Activated CD4-positive, alpha-beta T cell treated with anti-CD3 and anti-CD28 coated beads, Interleukin-2, amount 50 U/mL, for 4 hours (primary cell): Measurements from ENCODE around the gene KRTAP3-3.
"Not testable (repeated sequence)": the region's sequence is repeated elsewhere in the genome, so short reads cannot be mapped to it uniquely, and the experiment has no call there.

Experiments
- DNase-seq, 2 experiments: peaks; one replicate each; pipeline ENCODE4 v3.0.0-alpha.2; 2020

KRTAP3-3 gene

DNA sequence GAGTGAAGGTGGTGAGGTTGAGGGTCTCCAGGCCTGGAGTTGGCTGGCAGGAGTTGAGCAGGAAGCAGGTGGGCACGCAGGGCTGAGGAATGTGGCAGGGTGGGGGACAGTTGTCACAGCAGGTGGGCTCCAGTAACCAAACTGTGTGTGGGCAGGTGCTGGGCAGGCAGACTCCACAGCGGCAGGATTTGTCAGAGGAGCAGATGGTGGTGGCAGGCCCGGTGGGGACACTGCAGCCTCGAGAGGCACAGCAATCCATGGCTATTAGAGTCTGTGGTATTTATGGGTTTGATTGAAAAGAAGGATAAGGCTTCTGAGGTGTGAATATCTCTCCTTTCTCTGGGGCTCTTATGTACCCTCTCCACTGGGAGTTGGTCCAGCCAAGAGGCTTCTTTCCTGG, at the start of gene KRTAP3-3:
KRTAP3-3 (minus strand) TSS at position 326 of the 400 bp plus-strand sequence; CDS start at position 259, 67 bp downstream.
- no peak for DNase-seq

DNA sequence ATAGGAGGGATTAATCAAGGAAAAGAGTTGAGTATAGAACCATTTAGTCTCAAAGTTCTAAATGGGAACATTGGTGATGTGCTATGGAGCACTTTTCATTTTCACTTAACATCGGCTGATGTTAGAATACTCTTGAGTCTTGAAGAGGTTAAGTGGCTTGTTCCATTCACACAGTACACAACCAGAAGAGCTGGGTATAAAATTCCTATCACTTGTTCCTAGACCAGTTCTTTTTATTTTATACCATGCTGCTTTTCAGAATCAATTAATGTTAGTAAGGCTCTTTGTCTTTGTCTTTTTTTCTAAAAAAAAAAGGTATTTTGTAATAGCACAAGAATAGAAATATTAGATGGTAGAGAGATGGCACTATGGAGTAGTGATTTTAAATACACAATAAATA, 49.0 kb upstream of the KRTAP3-3 start:
- DNase-seq, result no peak

GRCh38 chr17:41040783-41041571, 47.0 kb upstream of the KRTAP3-3 start, which contains the start of gene KRTAP1-1:
Gene KRTAP1-1 (minus strand): TSS chr17:41041450. CDS start chr17:41041397, 53 bp downstream.
- not testable (repeated sequence) for DNase-seq

GRCh38 chr17:41037853-41038350, 43.9 kb upstream of the KRTAP3-3 start:
- DNase-seq, result no peak

DNA sequence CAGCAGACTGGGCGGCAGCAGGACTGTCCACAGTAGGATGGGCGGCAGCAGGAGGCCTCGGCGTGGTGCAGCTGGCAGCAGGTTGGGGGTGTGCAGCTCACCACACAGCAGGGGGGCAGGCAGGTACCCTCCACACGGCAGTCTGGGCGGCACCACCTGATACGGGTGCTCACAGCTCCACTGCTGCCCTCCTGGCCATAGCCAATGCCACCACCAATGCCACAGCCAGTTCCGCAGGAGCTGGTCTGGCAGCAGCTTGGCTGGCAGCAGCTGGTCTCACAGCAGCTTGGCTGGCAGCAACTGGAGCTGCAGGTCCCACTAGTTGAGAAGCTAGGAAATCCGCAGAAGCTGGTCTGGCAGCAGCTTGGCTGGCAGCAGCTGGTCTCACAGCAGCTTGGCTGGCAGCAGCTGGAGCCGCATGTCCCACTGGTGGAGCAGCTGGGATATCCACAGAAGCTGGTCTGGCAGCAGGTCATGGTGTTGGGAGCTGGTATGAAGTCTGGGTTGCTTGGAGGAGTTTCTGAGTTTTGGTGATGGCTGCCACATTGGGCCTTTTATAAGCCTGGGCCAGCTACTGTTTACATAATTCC, 40.5 kb upstream of the KRTAP3-3 start, which contains the start of gene KRTAP1-3:
KRTAP1-3 (minus strand) TSS at position 529 of the 590 bp plus-strand sequence; CDS start at position 476, 53 bp downstream.
- DNase-seq, result not testable (repeated sequence)

DNA sequence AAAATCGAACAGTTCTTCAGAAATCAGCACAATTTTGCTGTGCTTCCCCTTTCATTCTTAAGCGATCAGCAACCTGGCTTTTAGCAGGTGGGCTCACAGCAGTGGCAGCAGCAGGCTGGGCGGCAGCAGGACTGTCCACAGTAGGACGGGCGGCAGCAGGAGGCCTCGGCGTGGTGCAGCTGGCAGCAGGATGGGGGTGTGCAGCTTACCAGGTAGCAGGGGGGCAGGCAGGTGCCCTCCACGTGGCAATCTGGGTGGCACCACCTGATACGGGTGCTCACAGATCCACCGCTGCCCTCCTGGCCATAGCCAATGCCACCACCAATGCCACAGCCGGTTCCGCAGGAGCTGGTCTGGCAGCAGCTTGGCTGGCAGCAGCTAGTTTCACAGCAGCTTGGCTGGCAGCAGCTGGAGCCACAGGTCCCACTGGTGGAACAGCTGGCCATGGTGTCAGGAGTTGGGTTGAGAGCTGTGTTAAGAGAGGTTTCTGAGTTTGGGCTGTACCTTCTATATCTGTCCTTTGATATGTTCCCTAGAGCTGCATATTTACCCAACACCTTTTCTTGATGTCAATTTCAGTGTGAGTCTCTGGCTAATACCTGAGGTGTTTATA, 35.8 kb upstream of the KRTAP3-3 start, which contains the start of gene KRTAP1-4:
KRTAP1-4 (minus strand) TSS at position 563 of the 613 bp plus-strand sequence; CDS start at position 446, 117 bp downstream.
- no peak for DNase-seq

- no peak for DNase-seq
Observed at GRCh38 chr17:41026715-41027471, 32.9 kb upstream of the KRTAP3-3 start, which contains the start of gene KRTAP1-5. Gene KRTAP1-5 (minus strand): TSS chr17:41027208. CDS start chr17:41027155, 53 bp downstream.

DNA sequence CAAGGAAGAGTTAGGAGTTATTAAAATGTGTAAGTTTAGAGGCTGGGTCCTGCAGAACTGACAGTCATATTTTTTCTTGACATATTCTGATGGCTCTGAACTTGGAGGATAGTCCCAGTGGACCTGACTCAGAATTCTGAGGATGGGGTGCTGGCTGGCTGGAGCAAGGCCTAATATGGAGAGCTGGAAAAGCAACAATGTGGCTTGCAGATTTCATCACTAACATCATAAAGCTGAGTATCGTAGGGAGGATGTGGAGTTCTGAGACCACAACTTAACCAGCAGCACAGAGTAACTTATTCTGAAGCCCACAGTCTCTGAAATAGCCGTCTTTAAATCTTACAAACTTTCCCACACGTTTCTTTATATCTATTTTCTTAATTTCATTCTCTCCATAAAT, 30.7 kb upstream of the KRTAP3-3 start:
- DNase-seq, result no peak

GRCh38 chr17:41020336-41020735, 26.4 kb upstream of the KRTAP3-3 start:
- DNase-seq, result no peak

GRCh38 chr17:41019415-41019814, 25.5 kb upstream of the KRTAP3-3 start:
- DNase-seq, result no peak

DNA sequence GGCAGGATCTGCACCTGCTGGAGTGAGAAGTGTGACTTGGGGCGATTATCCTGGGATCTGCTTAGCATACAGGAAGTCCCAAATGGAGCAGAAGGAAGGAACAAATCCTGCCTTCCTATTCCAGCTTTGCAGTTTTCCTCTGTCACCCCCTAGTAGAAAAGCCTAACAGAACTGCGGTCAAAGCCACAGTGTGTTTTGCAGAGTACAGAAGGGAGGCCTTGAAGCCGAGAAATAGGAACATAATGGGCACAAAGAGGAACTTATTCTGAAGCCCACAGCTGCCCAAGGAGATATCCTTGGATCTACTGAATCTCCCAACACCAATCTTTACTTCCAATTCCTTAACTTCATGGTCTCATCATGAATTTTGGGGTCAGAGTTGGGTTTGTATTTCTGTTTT, 24.6 kb upstream of the KRTAP3-3 start:
- DNase-seq, result no peak

DNA sequence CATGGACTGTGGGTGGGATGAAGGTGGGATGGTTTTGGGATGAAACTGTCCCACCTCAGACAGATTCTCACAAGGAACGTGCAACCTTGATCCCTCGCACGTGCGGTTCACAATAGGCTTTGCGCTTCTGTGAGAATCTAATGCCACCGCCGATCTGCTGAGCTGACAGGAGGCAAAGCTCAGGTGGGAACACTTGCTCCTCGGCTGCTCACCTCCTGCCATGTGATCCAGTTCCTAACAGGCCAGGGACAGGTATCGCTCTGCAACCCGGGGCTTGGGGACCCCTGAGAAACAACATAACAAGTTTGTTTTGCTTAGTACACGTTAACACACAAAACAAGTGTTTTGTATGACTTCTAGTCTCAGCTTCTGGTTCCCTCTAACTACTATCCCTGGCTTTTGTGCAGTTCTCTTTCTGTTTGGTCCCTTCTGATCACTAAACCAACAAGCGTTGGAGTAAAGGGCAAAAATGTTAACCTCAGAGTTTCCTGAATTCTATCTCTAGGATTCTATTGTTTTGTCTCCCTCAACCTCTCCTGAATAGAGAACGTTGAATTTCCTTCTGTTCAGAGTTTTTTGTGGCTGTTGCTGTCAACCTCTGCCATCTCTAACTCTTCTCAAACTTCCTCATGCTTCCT, 22.7 kb upstream of the KRTAP3-3 start:
- DNase-seq, result no peak

DNA sequence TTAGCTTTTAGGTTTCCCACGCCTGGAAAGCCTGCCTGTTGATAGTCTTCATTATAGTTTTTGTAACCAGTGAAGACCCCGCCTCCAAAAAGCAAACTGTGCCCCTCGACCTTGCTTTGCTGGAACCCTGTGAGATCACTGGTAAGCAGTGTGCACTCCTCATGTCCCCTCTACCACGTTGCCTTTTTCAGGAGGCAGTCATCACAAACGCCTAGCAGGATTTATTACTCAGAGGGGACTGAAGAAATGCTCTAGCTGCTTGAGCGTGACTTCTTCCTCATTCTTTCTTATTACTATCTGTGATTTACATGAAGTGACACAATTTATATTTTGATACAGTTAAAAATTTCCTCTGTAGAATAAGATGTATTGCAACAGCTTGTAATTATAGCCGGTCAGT, 21.5 kb upstream of the KRTAP3-3 start:
- no peak for DNase-seq

DNA sequence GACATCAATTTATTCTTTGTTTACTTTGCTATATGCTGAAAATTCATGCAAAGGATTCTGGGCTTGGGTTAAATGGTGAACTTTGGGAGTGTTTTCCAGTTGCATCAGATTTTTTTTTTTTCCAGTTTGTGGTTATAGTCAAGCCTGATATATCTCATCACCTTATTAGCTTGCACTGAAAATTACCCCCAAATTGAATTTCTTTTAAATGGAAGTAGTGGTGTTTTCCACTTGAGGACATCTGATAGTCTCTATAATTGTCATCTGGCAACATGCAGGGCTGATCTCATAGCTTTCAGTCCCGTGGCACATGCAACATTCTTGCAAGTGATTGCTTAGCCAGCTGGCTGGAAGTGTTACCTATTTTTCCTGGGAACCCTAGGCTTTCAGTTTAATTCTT, 19.6 kb upstream of the KRTAP3-3 start:
- no peak for DNase-seq

DNA sequence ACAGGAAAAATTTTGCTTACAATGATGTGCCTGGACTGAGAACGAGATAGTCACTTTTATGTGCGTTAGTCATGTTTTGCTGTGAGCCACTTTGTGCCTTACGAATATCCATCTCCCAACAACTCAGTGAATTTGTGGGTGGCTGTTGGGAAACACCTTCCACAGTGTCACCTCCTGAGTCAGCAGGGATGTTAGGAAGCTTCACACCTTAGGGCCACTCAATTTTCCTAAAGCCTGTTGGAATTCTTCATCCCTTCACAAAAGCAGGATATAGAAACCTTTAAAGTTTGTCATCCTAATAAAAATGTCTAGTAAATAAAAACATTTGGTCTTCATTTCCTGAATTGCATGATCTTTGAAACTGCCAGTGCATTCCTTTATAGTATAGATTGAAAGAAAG, 19.2 kb upstream of the KRTAP3-3 start:
- no peak for DNase-seq

DNA sequence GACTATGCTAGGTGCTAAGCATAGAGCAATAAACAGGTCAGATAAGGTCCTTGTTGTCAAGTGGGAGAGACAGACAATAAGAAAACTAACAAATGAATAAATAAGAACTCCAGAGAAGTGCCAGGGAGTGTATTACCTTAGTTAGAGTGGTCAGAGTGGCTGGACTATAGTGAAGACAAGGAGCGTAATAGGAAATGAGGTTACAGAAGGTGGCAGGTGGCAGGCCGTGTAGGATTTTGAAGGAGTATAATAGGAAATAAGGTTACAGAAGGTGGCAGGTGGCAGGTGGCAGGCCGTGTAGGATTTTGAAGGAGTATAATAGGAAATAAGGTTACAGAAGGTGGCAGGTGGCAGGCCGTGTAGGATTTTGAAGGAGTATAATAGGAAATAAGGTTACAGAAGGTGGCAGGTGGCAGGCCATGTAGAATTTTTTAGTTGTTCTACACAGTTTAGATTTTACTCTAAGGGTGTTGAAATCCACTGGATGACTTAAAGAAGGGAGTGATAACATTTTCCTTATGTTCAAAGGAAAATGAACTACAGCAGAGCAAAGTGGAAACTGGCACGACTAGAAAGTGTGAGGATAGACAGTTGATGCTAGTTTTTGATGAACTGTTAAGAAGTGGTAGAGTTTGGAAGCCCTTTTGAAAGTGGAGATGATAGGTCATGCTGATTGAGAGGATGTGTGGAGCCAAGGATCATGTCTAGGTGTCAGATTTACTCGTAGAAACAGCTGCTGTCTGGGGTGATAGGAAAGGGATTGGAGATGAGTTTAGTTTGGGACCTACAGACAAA, 18.6 kb upstream of the KRTAP3-3 start:
- no peak for DNase-seq

GRCh38 chr17:41010441-41010840, 16.5 kb upstream of the KRTAP3-3 start:
- DNase-seq, result no peak

- no peak for DNase-seq
Observed at GRCh38 chr17:41009936-41010335, 16.0 kb upstream of the KRTAP3-3 start.

DNA sequence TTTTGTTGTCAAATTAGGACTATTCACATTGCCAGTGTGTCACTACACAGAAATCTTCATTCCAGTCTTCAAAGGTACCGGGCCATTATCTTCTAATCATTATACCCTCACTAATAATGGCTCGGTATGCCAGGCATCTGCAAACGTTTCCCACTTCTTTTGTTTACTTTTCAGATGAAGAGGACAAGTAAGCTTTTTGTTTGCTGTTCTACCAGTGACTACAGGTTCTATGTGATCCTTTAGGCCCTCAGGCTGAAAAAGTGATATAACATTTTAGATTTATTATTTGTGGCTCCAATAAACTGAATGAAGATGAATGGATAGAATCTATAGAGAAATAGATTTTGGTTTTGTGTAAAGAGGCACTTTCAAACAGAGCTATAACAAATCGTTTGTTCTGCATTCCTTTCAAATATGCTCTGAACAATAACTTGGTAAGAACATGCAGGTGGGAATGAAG, 15.4 kb upstream of the KRTAP3-3 start:
- DNase-seq, result no peak

DNA sequence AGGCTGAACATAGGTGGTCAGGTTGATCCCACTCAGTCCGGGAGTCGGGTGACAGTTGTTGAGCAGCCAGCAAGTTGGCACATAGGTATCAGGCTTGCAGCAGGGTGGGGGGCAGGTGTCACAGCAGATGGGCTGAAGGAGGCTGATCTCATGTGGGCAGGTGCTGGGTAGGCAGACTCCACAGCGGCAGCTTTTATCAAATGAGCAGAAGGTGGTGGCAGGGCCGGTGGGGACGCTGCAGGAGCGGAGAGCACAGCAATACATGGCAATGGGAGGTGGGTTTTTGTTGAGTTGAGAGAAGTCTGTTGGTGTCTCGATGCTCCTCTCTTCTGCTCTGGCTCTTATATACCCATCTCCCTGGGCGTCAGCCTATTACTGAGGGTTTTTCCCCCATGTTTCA, 14.8 kb upstream of the KRTAP3-3 start, which contains the start of gene KRTAP3-1:
KRTAP3-1 (minus strand) TSS at position 318 of the 400 bp plus-strand sequence; CDS start at position 264, 54 bp downstream.
- DNase-seq, result no peak

- DNase-seq, result no peak
Observed at GRCh38 chr17:41004397-41004796, 10.4 kb upstream of the KRTAP3-3 start.
